Measurements from ENCODE around the gene PTGS1.
"Not testable (repeated sequence)": the region's sequence is repeated elsewhere in the genome, so short reads cannot be mapped to it uniquely, and the experiment has no call there.

Gene PTGS1

DNA sequence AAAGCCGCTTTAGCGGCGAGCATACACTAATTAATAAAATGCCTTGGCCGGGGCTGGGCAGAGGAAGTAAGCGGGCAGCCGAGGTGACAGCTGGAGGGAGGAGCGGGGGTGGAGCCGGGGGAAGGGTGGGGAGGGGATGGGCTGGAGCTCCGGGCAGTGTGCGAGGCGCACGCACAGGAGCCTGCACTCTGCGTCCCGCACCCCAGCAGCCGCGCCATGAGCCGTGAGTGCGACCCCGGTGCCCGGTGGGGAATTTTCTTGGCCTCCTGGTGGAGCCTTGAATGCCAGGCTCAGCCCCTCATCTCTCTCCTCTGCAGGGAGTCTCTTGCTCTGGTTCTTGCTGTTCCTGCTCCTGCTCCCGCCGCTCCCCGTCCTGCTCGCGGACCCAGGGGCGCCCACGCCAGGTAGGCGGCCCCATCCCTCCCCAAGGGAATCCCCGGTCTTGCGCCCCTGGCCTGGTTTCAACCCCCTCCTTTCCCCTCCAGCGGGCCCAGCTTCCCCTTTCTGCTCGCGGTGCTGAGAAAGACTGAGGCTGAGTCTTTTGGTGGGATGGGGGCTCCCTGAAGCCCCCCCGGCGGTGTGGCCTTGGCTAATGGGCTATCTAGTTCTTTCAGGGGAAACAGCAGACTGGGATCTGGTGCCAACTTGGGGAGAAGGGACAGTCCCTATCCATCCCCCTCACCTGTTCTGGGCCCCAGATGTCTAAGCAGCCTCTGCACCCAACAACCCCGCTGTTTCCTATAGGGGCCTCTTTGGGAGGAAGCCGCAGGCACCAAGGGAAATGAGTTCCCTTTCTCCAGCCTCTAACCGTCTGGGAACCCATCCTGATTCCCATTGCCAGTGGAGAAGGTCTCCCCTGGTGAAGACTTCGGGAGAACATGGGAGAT lies at the start of gene PTGS1:
Gene PTGS1 (plus strand): TSS at position 156 of the 887 bp plus-strand sequence. CDS start 61 bp downstream, at position 217.
- DNase-seq (ENCODE audit: low read depth, low spot score), result no peak
- TF ChIP-seq, protein P1, sequence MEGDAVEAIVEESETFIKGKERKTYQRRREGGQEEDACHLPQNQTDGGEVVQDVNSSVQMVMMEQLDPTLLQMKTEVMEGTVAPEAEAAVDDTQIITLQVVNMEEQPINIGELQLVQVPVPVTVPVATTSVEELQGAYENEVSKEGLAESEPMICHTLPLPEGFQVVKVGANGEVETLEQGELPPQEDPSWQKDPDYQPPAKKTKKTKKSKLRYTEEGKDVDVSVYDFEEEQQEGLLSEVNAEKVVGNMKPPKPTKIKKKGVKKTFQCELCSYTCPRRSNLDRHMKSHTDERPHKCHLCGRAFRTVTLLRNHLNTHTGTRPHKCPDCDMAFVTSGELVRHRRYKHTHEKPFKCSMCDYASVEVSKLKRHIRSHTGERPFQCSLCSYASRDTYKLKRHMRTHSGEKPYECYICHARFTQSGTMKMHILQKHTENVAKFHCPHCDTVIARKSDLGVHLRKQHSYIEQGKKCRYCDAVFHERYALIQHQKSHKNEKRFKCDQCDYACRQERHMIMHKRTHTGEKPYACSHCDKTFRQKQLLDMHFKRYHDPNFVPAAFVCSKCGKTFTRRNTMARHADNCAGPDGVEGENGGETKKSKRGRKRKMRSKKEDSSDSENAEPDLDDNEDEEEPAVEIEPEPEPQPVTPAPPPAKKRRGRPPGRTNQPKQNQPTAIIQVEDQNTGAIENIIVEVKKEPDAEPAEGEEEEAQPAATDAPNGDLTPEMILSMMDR (IDR thresholded peaks at IDR 0.05; ENCODE audit: insufficient read depth, low read length, missing control alignments), result no peak
- ChIA-PET POLR2A (no interaction called here), CTCF (interaction anchor here (1.0 to 1.1 kb wide), 2 partner anchors 10 to 248 kb away, joined by 3 to 4 read pairs; no protein-coding TSS in a partner anchor)
- H3K4me3 ChIP-seq (ENCODE audit: low read depth, low read length), result peak within 1 kb of the TSS; percentile 43

GRCh38 chr9:122322553-122322952 lies 48.3 kb upstream of the PTGS1 start:
- DNase-seq (ENCODE audit: low read depth, low spot score), result no peak
- CTCF ChIA-PET, result no interaction called here

DNA sequence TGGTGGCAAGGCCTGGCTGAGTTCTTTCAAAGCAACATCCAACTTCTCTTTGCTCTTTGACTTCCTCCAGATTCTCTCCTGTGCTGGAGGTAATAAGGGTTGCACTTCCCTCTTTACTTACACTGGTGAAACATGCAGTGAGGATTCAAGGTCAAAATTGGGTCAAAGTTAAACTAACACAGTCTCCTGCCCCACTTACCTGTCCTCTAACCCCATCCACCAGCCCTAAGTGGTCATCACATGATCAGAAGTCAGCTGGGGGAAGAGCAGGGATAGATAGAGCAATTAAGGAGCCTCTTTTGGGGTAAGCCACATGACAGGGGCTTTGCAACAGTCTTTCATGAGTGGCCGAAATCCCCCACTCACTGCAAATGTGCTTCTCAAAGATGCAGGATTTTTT lies 46.2 kb upstream of the PTGS1 start:
- H3K4me3 ChIP-seq (ENCODE audit: low read depth, low read length); DNase-seq (ENCODE audit: low read depth, low spot score): not testable (repeated sequence)
- ChIA-PET POLR2A (interaction anchor here (0.6 kb wide), 1 partner anchor 21 kb away, joined by 5 read pairs; no protein-coding TSS in a partner anchor), CTCF (interaction anchor here (1.3 kb wide), 1 partner anchor 198 kb away, joined by 4 read pairs; no protein-coding TSS in a partner anchor)

More at GRCh38 chr9:122322553-122322952, 48.3 kb upstream of the PTGS1 start:
- H3K4me3 ChIP-seq (ENCODE audit: low read depth, low read length), result no peak overlapping the region
- TF ChIP-seq, protein P1 (IDR thresholded peaks at IDR 0.05; ENCODE audit: insufficient read depth, low read length, missing control alignments), result no peak
- POLR2A ChIA-PET, result no interaction called here

GRCh38 chr9:122325124-122325523 lies 45.7 kb upstream of the PTGS1 start:
- CTCF ChIA-PET, result interaction anchor here (1.3 kb wide), 1 partner anchor 199 kb away, joined by 4 read pairs; no protein-coding TSS in a partner anchor
- POLR2A ChIA-PET, result no interaction called here
- no peak for DNase-seq (ENCODE audit: low read depth, low spot score)
- TF ChIP-seq, protein P1 (IDR thresholded peaks at IDR 0.05; ENCODE audit: insufficient read depth, low read length, missing control alignments), result no peak
- H3K4me3 ChIP-seq (ENCODE audit: low read depth, low read length), result no peak overlapping the region

- ChIA-PET CTCF (interaction anchor here (1.2 to 2.1 kb wide), 2 partner anchors 24 to 202 kb away, joined by 4 to 7 read pairs; no protein-coding TSS in a partner anchor), POLR2A (interaction anchor here (0.6 kb wide), 1 partner anchor 38 kb away, joined by 4 read pairs; no protein-coding TSS in a partner anchor)
- no peak overlapping the region for H3K4me3 ChIP-seq (ENCODE audit: low read depth, low read length)
- DNase-seq (ENCODE audit: low read depth, low spot score), result no peak
- TF ChIP-seq, protein P1 (IDR thresholded peaks at IDR 0.05; ENCODE audit: insufficient read depth, low read length, missing control alignments), result no peak
These were observed 43.6 kb upstream of the PTGS1 start for GRCh38 chr9:122327175-122327574.

- POLR2A ChIA-PET, result no interaction called here
- TF ChIP-seq, protein P1 (IDR thresholded peaks at IDR 0.05; ENCODE audit: insufficient read depth, low read length, missing control alignments), result no peak
- no peak for DNase-seq (ENCODE audit: low read depth, low spot score)
- CTCF ChIA-PET, result interaction anchor here (1.0 to 1.3 kb wide), 2 partner anchors 9 to 17 kb away, joined by 3 read pairs; no protein-coding TSS in a partner anchor
- H3K4me3 ChIP-seq (ENCODE audit: low read depth, low read length), result no peak overlapping the region
These were observed 41.2 kb upstream of the PTGS1 start for GRCh38 chr9:122329597-122329996.

DNA sequence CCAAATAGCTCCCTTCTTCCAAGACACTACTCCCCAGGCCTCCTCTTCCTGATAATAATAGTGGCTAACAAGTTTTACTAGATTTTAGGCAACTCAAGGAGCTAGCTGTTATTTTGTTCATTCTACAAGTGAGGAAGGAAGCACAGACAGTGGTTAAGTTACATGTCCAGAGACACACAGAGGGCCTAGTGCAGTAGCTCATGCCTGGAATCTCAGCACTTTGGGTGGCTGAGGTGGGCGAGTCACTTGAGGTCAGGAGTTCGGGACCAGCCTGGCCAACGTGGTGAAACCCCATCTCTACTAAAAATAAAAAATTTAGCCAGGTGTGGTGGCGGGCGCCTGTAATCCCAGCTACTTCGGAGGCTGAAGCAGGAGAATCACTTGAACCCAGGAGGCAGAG lies 40.4 kb upstream of the PTGS1 start:
- CTCF ChIA-PET, result interaction anchor here (1.0 to 1.3 kb wide), 3 partner anchors 8 to 206 kb away, joined by 3 read pairs; no protein-coding TSS in a partner anchor
- POLR2A ChIA-PET; H3K4me3 ChIP-seq (ENCODE audit: low read depth, low read length): not testable (repeated sequence)

More for the DNA sequence above, 40.4 kb upstream of the PTGS1 start:
- not testable (repeated sequence) for DNase-seq (ENCODE audit: low read depth, low spot score)
